Smooth muscle cell (in vitro differentiated cells): ENCODE results near the gene SUSD1. TPM values are rescaled to one million over a fixed set of nuclear protein-coding genes. Genes with fewer than 3 reads are reported as not detected.

Experiments used
- DNase-seq: peaks from one replicate; lab custom pipeline; 2025; ENCODE audit not compliant: unreplicated experiment; lab: John Stamatoyannopoulos, UW
- H2AFZ ChIP-seq: fragments of 200-600 bp; sonication (generic); 2 replicates; pipeline ENCODE4 v1.6.0; 2016; ENCODE audit warnings: antibody characterized with exemption, low read depth, mild to moderate bottlenecking
- H3F3A ChIP-seq: fragments of 200-600 bp; sonication (generic); 2 replicates; pipeline ENCODE4 v1.6.0; 2017; ENCODE audit warnings: antibody characterized with exemption, low read depth
- H3K27ac ChIP-seq: fragments of 200-600 bp; sonication (generic); 2 replicates; pipeline ENCODE4 v1.5.1; 2016; ENCODE audit warnings: low read depth, mild to moderate bottlenecking
- H3K27me3 ChIP-seq: fragments of 200-600 bp; sonication (generic); 2 replicates; pipeline ENCODE4 v1.6.1; 2016; ENCODE audit warnings: low read depth, mild to moderate bottlenecking
- H3K36me3 ChIP-seq: fragments of 200-600 bp; sonication (generic); 2 replicates; pipeline ENCODE4 v1.5.1; 2016; ENCODE audit warnings: low read depth
- H3K4me1 ChIP-seq: fragments of 200-600 bp; sonication (generic); 2 replicates; pipeline ENCODE4 v1.5.1; 2016; ENCODE audit warnings: low read depth
- H3K4me2 ChIP-seq: fragments of 200-600 bp; sonication (generic); 2 replicates; pipeline ENCODE4 v1.6.0; 2016; ENCODE audit warnings: mild to moderate bottlenecking
- H3K4me3 ChIP-seq: fragments of 200-600 bp; sonication (generic); 2 replicates; pipeline ENCODE4 v1.5.1; 2016; ENCODE audit warnings: mild to moderate bottlenecking
- H3K79me2 ChIP-seq: fragments of 200-600 bp; sonication (generic); 2 replicates; pipeline ENCODE4 v1.6.0; 2016; ENCODE audit warnings: low read depth, mild to moderate bottlenecking
- H3K9ac ChIP-seq: fragments of 200-600 bp; sonication (generic); 2 replicates; pipeline ENCODE4 v1.6.0; 2016; ENCODE audit warnings: low read depth
- H3K9me3 ChIP-seq: fragments of 200-600 bp; sonication (generic); replicated peaks from 2 replicates; pipeline ENCODE4 v1.5.1; 2016; ENCODE audit warnings: low read depth
- H4K20me1 ChIP-seq: fragments of 200-600 bp; sonication (generic); 2 replicates; pipeline ENCODE4 v1.6.0; 2016; ENCODE audit warnings: low read depth
- WGBS: methylation state at CpG from one replicate; pipeline ENCODE4 v1.1.7; 2016; ENCODE audit warnings: low lambda C conversion rate; 5-methylcytosine and 5-hydroxymethylcytosine counted together
- polyA plus RNA-seq: library from polyadenylated mRNA; unstranded; fragments of >200 nt; fragmentation: Nextera tagmentation; extraction: Ambion mirVana; gene quantifications from 2 replicates; pipeline ENCODE4 v1.2.1, GENCODE V29; 2016
- total RNA-seq: library from RNA; depleted of rRNA; stranded (reverse); fragments of >200 nt; gene quantifications from 2 replicates; pipeline ENCODE4 v1.2.3, GENCODE V29; 2014
- TF ChIP-seq, protein P1 (sequence below): fragments of 200-600 bp; sonication (generic); IDR thresholded peaks from 2 replicates; pipeline ENCODE4 v1.5.1; 2017; ENCODE audit warnings: borderline replicate concordance, mild to moderate bottlenecking, antibody characterized with exemption; ENCODE audit not compliant: insufficient read depth, poor library complexity, severe bottlenecking

SUSD1 gene
- total and polyA plus RNA-seq, 2 experiments from 2014 or later = 6.7 to 11.8 TPM

DNA sequence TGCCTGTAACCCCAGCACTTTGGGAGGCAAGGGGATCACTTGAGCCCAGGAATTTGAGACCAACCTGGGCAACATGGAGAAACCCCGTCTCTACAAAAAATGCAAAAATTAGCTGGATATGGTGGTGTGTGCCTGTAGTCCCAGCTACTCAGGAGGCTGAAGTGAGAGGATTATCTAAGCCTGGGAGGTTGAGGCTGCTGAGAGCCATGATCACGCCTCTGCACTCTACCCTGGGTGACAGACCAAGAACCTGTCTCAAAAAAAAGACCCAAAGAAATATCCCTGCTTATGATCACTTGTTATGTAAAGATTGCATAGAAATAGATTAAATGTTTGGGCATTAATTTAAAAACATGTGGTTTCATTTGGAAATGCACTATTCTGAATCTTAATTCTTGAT, 153.4 kb downstream of the SUSD1 start:
- Histone ChIP-seq H3K9ac (no peak overlapping the region), H3K4me3 (no peak overlapping the region), H4K20me1 (no peaks in the 10 kb centered on the region), H3K4me2 (no peak overlapping the region), H3K27me3 (no peaks in the 10 kb centered on the region), H2AFZ (no peak overlapping the region), H3K27ac (no peak overlapping the region), H3K9me3 (no peaks in the 10 kb centered on the region), H3K79me2 (no peaks in the 10 kb centered on the region), H3K36me3 (no peaks in the 10 kb centered on the region), H3K4me1 (no peaks in the 10 kb centered on the region), H3F3A (no peaks in the 10 kb centered on the region)
- no peak for DNase-seq
- TF ChIP-seq, protein P1, sequence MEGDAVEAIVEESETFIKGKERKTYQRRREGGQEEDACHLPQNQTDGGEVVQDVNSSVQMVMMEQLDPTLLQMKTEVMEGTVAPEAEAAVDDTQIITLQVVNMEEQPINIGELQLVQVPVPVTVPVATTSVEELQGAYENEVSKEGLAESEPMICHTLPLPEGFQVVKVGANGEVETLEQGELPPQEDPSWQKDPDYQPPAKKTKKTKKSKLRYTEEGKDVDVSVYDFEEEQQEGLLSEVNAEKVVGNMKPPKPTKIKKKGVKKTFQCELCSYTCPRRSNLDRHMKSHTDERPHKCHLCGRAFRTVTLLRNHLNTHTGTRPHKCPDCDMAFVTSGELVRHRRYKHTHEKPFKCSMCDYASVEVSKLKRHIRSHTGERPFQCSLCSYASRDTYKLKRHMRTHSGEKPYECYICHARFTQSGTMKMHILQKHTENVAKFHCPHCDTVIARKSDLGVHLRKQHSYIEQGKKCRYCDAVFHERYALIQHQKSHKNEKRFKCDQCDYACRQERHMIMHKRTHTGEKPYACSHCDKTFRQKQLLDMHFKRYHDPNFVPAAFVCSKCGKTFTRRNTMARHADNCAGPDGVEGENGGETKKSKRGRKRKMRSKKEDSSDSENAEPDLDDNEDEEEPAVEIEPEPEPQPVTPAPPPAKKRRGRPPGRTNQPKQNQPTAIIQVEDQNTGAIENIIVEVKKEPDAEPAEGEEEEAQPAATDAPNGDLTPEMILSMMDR = no peak
- WGBS = 94% methylated on average over 2 of the region's 2 CpGs

DNA sequence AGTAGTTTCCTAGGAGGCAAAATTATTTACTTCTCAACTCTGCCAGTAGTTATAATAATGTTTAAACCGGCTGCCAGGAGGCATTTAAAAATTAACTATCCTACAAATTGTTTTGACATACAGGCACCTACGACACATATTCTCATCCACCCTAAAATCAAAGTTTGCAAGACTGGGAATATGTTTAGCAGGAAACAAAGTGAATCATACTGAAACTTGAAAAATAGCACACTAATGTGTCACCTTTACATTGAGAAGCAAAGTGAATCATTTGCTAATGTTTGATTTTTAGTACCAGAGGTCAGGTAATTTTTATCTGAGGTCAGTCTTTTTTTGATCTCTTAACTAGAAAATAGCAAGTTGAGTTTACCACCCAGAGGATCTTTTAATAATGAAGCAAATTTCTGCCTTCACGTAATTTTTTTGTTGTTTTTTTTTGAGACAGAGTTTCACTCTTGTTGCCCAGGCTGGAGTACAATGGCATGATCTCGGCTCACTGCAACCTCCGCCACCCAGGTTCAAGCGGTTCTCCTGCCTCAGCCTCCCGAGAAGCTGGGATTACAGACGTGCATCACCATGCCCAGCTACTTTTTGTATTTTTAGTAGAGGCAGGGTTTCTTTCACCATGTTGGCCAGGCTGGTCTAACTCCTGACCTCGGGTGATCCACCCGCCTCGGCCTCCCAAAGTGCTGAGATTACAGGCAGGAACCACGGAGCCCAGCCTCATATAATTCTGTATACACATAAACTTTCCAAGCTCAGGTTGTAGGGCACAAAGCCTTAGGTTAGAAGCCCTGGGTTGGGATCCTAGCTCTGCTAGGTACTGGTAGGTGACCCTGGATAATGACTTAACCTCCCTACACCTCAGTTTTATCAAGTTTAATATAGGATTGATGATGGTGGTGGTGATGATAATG, 154.2 kb downstream of the SUSD1 start:
- Histone ChIP-seq H3K79me2 (no peaks in the 10 kb centered on the region), H3K9me3 (no peaks in the 10 kb centered on the region), H2AFZ (no peak overlapping the region), H3K4me2 (no peak overlapping the region), H3F3A (no peaks in the 10 kb centered on the region), H4K20me1 (no peaks in the 10 kb centered on the region), H3K4me1 (no peaks in the 10 kb centered on the region), H3K27me3 (no peaks in the 10 kb centered on the region), H3K4me3 (no peak overlapping the region), H3K9ac (no peak overlapping the region), H3K36me3 (no peaks in the 10 kb centered on the region), H3K27ac (peak overlapping the region; percentile 19)
- TF ChIP-seq, protein P1 = no peak
- 92% methylated on average over 12 of the region's 12 CpGs for WGBS
- no peak for DNase-seq

DNA sequence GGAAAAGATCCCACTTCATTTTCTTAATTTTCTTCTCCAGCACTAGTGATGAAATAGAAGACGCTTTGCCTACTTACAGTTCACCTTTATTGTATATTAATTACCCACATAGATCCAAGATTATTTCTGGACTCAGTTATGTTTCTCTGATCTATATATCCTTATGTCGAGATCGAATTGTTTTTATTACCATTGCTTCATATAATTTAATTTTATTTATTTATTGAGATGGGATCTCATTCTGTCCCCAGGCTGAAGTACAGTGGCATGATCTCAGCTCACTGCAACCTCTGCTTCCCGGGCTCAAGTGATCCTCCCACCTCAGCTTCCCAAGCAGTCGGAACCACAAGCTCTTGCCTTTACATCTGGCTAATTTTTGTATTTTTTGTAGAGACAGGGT, 157.2 kb downstream of the SUSD1 start:
- Histone ChIP-seq H3K36me3 (no peaks in the 10 kb centered on the region), H3F3A (peaks cover 5% of the 10 kb centered on the region), H3K79me2 (no peaks in the 10 kb centered on the region), H3K4me1 (peaks cover under 1% of the 10 kb centered on the region), H2AFZ (no peak overlapping the region), H3K9me3 (no peaks in the 10 kb centered on the region), H3K9ac (no peak overlapping the region), H3K27me3 (no peaks in the 10 kb centered on the region), H3K27ac (no peak overlapping the region), H4K20me1 (no peaks in the 10 kb centered on the region), H3K4me3 (no peak overlapping the region), H3K4me2 (no peak overlapping the region)
- 90% methylated on average over 5 of the region's 5 CpGs for WGBS
- DNase-seq = no peak
- TF ChIP-seq, protein P1 = no peak
